Measurements from ENCODE around the gene CNBP.
"Not testable (repeated sequence)": the region's sequence is repeated elsewhere in the genome, so short reads cannot be mapped to it uniquely, and the experiment has no call there.

Gene CNBP

DNA sequence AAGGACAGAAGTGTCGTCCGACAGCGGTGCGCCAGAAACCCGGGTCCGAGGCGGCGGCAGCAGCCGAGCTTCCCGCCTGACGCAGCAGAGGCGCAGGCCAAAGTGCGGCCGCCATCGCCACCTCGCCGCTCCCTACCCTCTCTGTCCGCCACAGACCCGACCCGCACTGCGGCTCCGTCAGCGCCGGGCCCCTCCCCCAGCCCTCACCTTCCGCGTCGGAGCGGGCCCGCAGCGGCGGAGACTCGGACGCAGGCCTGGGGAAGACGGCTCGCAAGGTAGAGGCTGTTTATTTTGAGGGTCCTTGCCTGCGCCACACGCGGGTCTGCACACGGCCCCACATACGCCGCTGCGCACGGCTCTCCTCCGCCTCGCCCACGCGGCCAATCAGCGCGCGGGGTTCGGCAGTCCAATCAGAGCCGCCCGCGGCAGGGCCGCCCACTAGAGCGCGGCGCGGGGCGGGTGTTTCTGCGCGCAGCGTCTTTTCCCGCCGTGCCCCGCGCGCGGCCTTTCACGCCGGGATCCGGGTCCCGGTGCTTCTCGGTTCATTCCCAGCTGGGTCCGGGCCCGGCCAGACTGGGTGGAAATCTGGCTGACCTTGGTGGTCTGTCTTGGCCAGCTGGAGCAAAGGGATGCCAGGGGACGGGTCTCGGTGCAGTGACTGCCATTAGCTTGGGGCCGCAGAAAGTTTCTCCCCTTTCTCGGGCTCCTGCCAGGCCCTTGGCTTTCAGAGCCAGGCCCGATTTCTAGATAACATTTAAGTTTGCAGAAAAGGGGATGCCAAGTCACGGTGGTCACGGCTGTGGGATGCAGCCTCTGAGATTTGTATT, at the start of gene CNBP:
TSS of gene CNBP (minus strand) at position 328 of the 827 bp plus-strand sequence. CDS start 12,139 bp downstream, outside the sequence.
- DNase-seq (ENCODE audit: low read depth in 2 of 2), result peak; percentile 86 to 90

DNA sequence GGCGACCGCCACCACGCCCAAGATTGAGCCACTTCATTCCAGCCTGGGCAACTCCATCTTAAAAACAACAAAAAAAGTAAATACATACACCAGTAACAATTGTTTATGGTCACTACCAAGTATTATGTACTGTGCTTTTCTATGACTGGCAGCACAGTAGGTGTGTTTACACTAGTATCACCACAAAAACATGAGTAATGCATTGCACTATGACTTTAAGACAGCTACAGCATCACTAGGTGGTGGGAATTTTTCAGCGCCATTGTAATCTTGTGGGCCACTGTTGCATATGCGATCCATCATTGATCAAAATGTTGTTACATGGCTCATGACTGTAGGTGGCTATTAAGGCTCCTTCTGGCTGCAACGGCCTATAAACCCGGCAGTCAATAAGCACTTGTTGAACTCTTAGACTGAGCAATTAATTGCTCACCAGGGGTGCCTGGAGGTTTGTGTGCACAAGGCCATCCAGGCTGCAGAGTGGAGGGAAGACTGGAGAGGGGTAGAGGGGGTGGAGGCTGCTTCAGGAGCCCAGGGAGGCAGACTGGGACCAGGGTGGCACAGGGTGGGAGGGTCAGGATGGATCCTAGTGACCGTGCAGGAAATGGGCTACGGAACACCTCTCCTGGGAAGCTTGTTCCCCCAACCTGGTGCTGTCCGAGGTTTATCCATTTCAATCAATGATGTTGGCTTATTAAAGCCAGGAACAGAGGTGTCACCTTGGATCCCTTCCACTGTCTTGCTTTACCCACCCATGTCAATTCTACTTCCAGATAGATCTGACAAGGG, 47.8 kb upstream of the CNBP start:
- no peak for DNase-seq (ENCODE audit: low read depth in 2 of 2)

DNA sequence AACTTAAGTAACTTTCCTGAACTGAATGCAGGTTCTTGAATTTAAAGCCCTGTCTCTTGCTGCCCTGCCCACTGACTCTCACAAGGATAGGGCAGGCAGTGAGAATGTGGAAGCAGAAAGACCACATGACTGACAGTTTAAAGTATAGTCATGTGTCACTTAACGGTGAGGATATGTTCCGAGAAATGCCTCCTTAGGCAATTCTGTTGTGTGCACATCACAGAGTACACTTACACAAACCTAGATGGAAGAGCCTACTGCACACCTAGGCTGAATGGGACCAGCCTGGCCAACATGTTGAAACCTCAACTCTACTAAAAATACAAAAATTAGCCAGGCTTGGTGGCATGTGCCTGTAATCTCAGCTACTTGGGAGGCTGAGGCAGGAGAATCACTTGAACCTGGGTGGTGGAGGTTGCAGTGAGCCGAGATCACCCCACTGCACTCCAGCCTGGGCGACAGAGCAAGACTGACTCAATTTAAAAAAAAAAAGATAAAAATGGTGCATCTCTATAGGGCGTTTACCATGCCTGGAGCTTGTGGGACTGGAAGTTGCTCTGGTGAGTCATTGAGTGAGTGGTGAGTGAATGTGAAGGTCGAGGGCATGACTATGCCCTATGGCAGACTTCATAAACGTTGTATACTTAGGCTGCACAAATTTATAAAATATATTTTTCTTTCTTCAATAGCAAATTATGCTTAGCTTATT, 46.8 kb upstream of the CNBP start:
- peak in 1 of 2 donors; percentile 12 for DNase-seq (ENCODE audit: low read depth in 2 of 2)

DNA sequence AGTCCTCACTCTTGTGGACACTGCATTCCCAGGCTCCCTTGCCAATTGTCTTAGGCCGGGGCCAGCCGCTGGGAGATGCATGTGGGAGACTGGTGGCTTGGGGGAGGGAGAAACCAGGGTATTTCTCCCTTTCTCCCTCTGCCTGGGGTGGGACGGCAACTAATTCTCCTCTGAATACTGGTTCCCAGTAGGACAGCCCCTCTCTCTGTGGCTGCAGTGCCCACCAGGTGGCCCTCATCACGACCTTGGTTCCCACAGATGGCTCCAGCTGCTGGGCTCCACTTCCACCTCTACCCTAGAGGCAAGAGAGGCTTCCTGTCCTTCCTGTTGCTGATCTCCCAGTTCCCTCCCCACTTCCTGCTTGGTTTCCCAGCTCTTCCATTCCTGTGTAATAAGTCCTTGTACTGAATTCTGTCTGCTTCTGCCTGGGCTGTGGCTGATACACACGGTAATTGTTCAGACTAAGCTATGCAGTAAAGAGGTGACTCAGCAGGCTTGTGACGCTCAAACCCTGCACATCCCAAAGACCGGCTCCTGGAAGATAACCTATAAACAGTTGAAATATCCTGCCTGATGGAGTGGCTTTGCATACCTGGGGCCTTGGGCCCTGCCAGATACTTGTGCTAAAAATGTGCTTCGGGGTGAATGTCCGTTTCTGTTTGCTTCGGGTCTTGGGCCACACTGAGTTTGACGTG, 45.3 kb upstream of the CNBP start:
- no peak for DNase-seq (ENCODE audit: low read depth in 2 of 2)

DNA sequence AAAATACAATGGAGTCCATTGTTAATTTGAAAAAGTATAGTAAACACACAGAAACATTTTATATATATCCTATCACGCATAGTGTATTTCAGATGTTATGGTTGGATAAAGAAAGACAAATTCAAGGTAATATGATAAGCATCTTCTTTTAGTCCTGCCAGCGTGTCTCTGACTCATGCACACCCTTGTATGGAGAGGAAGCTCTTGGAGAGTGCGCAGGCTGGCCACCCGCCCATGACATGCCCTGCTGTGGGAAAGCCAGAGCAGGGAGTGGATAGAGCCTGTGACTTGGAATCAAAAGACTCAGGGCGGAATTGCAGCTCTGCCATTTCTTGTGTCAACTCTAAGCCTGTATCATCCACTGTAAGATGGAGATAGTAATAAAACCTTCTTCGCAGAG, 42.7 kb upstream of the CNBP start:
- no peak for DNase-seq (ENCODE audit: low read depth in 2 of 2)

DNA sequence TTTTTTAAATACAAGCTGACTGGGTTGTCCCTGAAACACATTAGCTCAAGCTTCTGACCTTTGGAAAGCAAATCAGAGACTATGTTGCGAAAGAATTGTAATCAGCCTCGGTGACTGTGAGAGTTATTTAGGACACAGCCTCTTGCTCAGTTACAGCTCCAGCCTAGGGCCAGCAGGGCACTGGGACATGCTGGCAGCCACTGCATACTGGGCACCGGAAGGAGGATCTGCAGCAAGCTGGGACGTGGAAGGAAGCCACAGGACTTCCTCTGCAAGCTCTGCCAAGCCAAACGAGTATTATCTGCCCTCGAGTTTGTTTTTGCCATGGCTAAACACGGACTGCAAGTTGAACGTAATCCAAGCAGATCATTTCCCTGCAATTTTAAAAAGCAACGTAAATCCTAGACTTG, 41.3 kb upstream of the CNBP start:
- no peak for DNase-seq (ENCODE audit: low read depth in 2 of 2)

DNA sequence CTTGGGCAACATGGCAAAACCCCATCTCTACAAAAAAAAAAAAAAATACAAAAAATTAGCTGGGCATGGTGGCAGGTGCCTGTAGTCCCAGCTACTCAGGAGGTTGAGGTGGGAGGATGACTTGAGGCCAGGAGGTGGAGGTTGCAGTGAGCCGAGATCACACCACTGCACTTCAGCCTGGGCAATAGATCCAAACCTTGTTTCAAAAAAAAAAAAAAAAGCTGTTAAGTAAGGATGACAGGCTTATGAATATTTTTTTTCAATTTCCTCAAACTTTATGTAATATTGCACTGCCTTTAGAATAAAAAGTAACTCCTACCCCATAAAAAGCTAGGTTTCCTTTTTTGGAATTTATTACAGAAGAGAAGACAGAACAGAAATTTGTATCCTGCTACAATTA, 40.7 kb upstream of the CNBP start:
- DNase-seq (ENCODE audit: low read depth in 2 of 2), result not testable (repeated sequence)

DNA sequence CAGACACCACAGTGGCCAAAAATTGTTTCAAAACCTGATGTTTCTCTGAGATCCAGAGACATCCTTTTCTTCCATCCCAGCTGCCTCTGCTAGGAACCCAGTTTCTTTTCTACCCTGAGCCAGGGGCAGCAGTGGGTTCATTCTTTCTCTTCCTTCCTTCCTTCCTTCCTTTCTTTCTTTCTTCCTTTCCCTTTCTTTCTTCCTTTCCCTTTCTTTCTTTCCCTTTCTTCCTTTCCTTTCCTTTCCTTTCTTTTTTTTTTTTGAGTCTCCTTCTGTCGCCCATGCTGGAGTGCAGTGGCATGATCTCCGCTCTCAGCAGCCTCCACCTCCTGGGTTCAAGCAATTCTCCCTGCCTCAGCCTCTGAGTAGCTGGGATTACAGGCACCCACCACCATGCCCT, 35.0 kb upstream of the CNBP start:
- DNase-seq (ENCODE audit: low read depth in 2 of 2), result no peak

DNA sequence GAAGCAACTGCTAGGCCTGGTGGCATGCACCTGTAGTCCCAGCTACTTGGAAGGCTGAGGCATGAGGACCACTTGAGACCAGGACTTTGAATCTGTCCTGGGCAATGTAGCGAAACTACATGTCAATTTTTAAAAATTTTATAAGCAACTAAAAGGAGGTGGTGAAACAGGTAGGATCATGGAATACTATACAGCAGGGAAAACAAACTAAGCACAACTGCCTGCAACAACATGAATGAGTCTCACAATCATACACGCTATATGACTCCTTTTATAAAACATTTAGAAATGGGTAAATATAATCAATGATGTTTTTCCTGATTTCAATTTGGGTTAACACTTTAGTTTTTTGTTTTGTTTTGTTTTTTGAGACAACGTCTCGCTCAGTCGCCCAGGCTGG, 29.5 kb upstream of the CNBP start:
- DNase-seq (ENCODE audit: low read depth in 2 of 2), result no peak

DNA sequence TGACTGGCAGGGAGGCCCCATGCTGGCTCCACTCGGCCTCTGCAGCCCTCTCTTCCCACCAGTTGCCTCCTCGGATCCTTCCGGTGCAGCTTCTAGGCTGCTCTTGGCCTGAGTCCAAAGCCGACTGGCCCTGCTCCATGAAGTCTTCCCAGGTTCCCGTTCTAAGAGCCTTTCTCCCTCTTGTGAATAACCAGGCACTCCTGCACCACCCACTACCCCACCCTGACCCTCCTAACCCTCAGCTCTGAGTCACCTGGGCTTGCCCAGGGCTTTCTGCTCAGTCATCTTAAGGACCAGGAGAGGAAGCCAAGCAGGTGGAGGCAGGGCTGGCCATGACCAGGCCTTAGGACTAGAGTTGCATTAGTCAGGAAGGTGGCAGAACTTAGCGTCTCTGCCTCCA, 28.1 kb upstream of the CNBP start:
- DNase-seq (ENCODE audit: low read depth in 2 of 2), result no peak

DNA sequence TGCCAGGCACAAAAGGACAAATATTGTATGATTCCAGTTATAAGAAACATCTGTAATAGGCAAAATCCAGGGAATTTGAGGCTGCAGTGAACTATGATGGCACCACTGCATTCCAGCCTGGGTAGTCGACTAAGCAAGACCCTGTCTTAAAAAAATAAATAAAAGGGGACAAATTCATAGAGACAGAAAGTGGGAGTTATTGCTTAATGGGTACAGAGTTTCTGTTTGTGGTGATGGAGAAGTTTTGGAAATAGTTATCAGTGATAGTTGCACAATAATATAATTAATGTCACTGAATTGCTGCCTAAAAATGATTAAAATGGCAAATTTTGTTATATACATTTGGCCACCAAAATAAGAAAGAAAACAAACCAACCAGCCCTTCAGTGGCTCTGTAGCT, 27.6 kb upstream of the CNBP start:
- DNase-seq (ENCODE audit: low read depth in 2 of 2), result no peak

DNA sequence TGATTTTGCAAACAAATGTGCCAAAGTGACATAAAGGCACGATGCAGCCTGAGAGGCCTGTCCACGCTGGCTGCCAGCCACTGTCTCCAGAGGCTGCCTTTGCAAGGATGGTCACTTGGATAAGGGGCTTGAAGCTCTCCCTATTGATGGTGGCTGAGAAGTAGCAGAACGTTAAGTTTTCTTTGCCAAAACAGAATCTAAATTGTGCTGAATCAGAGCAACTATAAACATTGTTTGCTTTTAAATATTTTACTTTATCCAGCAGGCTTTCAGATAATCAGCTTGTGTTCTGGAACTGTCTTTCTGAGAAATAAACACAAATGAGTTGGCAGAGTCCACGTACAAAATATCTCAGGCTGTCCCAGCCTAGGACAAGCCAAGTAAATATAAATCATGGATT, 23.8 kb upstream of the CNBP start:
- DNase-seq (ENCODE audit: low read depth in 2 of 2), result no peak

DNA sequence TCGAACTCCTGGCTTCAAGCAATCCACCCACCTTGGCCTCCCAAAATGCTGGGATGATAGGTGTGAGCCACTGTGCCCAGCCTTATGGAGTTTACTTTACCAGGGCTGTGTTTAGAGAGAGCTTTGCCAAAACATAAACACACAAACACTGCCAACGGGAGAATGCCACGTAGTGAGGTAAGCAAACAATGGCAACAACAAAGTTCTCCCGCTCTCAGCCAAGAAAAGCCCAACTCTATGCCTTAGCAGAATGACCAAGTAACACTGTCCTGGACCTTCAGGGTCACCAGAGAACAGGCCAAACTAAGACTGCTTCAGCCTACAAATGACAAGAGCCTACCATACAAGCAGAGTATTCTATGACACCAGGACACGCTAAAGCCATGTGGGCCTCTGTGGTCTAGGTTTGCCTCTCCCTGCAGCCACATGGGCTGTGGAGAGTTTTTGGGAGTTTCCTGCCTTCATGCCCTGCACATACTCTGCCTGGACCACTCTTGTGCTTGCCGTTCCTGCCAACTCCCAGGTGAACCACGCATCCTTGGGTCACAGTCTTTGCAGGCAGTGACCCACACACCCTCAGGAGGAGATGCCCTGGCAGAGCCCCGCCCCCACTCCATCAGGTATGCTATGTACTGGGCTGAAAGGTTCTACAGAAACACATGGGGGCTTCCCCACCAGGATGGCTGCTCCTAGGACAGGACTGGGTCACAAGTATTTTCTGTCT, 21.6 kb upstream of the CNBP start:
- DNase-seq (ENCODE audit: low read depth in 2 of 2), result no peak

DNA sequence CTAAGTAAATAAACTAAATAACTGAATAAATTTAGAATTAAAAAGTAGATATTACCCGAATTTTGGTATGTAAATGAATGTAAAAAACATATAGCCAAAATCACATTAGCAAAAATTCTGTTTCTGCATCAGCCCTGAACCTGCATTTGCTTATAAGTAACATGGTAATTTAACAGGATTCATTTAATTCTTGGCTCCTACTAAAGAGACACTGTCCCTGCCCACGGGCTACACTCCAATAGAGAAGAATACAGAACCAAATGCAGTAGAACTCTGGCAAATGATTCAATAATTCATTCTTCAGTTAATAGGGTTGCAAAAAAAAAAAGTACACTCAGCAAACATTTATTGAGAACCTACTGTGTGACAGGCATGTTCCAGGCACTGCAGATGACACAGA, 20.8 kb upstream of the CNBP start:
- DNase-seq (ENCODE audit: low read depth in 2 of 2), result no peak

DNA sequence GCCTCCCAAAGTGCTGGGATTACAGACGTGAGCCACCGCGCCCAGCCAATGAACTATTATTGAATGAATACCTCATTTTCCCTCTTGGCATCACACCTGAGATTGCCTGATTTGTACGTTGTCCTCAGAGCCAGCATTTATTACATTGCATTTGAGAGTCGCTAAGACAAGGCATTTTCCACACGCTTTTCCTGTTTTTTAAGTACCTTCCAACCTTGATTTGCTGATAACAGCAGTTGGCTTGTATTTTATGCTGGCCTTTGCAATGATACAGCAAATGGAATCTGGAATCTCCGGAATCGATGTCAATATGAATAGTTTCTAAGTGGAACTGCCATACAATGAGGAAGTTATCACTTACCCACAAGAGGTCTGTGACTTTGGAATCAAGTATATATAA, 15.7 kb upstream of the CNBP start:
- no peak for DNase-seq (ENCODE audit: low read depth in 2 of 2)

DNA sequence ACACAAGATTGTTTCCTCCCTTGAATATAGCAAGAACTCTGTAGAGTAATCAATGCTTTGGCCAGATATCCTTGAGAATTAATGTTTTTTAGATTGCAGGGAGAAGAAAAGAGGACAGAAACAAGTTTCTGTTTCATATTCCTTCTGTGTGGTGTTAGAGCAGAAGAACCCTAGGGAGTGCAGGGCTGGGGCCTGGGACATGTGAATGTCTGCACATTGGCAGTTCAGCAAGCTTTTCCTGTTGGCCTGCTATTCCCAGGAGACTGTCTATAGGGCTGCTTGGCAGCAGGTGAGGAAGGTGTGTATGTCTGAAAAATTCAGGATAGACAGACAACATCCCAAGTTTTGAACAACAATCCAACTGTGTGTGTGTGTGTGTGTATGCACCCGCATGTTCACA, 13.6 kb upstream of the CNBP start:
- DNase-seq (ENCODE audit: low read depth in 2 of 2), result no peak

DNA sequence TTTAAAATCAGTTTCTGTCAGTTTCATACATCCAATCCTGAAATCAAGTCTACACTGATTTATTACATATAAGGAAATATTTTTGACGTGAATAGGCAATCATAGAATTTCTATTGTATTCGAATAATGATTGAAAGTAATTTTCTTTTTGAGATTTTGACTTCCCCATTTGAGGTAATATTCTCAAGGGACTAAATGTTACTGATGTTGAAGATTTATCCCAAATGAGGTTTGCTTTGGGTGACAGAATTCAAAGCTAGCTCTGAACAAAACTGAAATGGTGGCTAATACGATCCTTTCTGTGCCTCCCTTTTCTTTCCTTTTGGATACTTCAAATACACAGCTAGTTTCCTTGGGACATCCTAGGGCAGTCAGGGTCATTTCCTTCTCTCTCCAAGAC, 12.9 kb upstream of the CNBP start:
- no peak for DNase-seq (ENCODE audit: low read depth in 2 of 2)

DNA sequence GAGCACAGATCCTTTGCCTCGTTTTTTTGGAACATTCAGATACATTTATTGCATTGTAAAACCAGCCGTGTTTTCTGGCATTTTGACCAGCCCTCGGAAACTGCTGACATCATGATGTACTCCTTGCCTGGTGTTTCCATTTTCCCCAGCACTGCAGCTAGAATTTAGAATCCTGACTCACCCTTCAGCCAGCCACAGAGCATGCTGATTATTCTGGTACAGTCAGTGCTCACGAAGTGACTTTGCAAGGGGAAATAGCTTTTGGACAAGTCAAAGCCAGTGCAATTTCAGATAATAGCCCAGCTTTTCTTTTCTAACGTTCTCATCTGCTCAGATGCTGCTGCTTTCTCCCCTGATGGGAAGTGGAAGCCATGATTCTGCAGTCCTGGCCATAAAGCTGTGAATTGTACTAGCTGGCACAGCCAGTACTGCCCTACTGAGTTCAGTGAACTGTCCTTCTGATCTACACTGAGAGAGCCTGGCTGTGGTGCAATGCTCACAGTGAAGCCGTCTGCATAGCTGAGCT, 12.1 kb upstream of the CNBP start:
- DNase-seq (ENCODE audit: low read depth in 2 of 2), result no peak

DNA sequence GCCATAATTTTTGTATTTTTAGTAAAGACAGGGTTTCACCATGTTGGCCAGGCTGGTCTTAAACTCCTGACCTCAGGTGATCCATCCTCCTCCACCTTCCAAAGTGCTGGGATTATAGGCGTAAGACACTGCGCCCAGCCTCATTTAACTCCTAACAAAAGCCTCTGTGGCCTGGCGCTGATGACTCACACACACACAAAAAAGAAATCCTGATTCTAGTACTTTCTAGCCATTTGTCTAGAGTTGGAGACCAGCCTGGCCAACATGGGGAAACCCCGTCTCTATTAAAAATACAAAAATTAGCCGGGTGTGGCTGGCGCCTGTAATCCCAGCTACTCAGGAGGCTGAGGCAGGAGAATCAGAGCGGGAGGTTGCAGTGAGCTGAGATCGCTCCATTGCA, 6.1 kb upstream of the CNBP start:
- not testable (repeated sequence) for DNase-seq (ENCODE audit: low read depth in 2 of 2)

DNA sequence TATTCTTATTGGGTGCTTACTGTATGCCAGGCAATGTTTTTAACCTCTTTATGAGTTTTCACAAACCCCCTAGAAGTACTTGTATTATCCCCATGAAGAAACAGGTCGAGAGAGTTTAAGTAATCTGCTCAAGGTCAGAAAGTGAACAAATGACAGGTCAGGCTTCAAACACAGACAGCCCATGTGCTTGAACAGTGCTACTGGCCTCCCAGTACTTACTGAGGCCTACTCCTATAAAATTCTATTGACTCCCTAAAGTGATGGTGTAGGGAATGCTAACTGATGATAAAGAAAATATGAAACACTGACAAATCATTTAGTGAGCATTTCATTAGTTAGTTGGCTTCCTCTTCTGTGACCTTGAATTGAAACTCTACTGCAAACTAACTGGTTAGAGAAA, 4.2 kb upstream of the CNBP start:
- DNase-seq (ENCODE audit: low read depth in 2 of 2), result no peak

DNA sequence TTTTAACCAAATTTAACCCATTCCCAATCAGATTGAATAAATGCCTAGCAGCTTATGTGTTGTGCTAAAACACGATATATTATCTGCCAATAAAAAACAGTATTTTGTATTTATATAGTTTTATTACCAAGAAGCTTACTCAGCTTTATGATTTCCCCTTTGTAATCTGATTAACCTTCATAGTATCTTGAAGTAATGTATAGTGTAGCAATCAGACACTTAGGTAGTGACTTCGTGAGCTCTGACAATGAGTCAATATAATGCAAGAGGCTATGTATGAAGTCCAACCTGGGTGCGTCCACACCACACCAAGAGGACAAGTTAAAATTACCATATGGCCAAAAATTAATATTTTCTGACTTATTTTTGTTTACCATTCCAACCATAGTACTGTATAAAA, 2.1 kb upstream of the CNBP start:
- no peak for DNase-seq (ENCODE audit: low read depth in 2 of 2)

Data from stimulated activated CD4-positive, alpha-beta T cell treated with anti-CD3 and anti-CD28 coated beads, Interleukin-1b, Interleukin-23, amount 100 ng/mL, for 4 hours (primary cell).